GM19397 (cell line): ENCODE results near the gene CAMK2N2.

Source experiments
- ATAC-seq: cut with Tn5 transposase; IDR thresholded peaks from one replicate; pipeline ENCODE4 v1.9.1; 2021; ENCODE audit warnings: mild to moderate bottlenecking, moderate library complexity; ENCODE audit not compliant: unreplicated experiment

Gene CAMK2N2

GRCh38 chr3:184261270-184261853 is at the start of gene CAMK2N2:
CAMK2N2 (minus strand) TSS chr3:184261553; CDS start chr3:184261285, 268 bp downstream.
- peak; percentile 48 for ATAC-seq

GRCh38 chr3:184308744-184309143 is 47.4 kb upstream of the CAMK2N2 start:
- ATAC-seq: no peak

GRCh38 chr3:184307915-184308314 is 46.6 kb upstream of the CAMK2N2 start:
- ATAC-seq: no peak

DNA sequence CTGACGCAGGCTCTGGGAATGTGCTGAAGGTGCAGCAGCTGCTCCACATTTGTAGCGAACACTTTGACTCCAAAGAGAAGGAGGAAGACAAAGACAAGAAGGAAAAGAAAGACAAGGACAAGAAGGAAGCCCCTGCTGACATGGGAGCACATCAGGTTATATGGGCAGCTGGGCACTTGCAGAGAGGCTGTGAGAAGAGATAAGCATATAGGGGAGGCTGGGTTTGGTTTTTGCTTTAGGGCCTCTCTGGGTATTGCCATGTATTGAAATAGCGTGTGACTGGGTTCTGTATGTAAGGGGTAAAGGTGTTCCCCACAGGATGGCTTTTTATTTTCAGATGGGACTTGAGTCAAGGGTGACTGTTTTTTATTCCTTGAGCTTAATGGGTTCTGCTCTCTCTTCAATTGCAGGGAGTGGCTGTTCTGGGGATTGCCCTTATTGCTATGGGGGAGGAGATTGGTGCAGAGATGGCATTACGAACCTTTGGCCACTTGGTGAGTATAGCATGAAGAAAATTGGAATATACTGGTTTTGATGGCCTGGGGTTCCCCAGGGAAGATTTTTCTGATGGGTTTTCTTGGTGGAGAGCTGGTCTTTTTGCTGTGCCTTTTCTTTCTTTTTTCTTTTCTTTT is 45.1 kb upstream of the CAMK2N2 start:
- no peak for ATAC-seq

DNA sequence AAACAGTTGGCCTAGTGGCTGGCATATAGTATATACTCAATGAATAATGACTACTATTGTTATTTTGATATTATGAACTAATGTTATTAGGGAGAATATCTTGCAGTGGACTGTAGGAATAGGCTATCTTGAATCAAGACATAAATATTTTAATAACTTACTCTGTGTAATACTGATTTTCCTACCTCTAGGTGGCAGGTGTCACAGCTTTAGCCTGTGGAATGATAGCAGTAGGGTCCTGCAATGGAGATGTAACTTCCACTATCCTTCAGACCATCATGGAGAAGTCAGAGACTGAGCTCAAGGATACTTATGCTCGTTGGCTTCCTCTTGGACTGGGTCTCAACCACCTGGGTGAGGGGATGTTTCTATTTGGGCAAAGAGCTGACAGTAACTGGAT is 44.2 kb upstream of the CAMK2N2 start:
- no peak for ATAC-seq

DNA sequence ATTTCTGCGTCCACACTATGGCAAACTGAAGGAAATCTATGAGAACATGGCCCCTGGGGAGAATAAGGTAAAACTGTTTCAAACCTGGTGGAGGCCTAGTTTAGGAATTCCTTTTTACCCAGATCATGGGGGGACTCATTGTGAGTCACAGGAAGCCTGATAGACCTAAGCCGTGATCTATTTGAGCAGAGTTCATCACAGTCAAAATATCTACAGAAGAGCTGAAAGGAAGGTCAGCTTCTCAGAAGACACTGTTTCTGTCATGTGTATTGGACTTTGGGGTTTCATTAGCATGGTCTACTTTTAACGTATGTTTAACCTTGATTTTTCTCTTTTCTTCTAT is 39.0 kb upstream of the CAMK2N2 start:
- ATAC-seq: no peak

- ATAC-seq: no peak
Observed at GRCh38 chr3:184299488-184300377, 38.4 kb upstream of the CAMK2N2 start.

DNA sequence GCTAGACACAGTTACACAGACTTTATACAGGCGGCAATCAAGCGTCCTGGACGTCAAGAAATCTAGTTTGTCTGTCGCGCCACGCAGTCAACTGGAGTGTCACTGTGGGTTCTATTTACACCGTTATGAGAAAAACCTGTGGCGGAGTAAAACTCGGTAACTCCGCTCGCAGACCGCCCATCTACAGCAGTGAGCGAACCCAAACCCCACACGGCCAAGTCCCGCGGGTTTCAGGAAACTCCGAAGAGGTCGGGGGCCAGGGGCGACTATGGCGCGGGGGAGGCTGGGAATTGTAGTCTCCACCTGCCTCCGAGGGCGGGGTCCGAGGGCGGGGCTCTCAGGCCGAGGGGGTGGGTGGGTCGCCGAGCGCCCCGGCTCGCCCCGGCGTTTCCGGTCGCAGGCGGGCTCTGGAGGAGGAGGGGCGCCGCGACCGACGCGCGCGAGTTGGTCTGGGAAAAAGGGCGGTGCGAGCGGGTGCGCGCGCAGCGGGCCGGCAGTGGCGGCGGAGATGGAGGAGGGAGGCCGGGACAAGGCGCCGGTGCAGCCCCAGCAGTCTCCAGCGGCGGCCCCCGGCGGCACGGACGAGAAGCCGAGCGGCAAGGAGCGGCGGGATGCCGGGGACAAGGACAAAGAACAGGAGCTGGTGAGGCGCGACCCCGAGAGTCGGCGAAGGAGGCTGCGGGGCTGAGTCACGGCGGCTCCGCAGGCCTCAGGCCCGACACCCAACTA is 37.6 kb upstream of the CAMK2N2 start, which contains the start of gene PSMD2:
Gene PSMD2, plus strand, starts transcription at position 483 of the 729 bp plus-strand sequence. Its CDS starts 26 bp downstream, at position 509.
- ATAC-seq: peak; percentile 96

- no peak for ATAC-seq
Observed at GRCh38 chr3:184296616-184297015, 35.3 kb upstream of the CAMK2N2 start.

GRCh38 chr3:184295771-184296170 is 34.4 kb upstream of the CAMK2N2 start:
- ATAC-seq: no peak

DNA sequence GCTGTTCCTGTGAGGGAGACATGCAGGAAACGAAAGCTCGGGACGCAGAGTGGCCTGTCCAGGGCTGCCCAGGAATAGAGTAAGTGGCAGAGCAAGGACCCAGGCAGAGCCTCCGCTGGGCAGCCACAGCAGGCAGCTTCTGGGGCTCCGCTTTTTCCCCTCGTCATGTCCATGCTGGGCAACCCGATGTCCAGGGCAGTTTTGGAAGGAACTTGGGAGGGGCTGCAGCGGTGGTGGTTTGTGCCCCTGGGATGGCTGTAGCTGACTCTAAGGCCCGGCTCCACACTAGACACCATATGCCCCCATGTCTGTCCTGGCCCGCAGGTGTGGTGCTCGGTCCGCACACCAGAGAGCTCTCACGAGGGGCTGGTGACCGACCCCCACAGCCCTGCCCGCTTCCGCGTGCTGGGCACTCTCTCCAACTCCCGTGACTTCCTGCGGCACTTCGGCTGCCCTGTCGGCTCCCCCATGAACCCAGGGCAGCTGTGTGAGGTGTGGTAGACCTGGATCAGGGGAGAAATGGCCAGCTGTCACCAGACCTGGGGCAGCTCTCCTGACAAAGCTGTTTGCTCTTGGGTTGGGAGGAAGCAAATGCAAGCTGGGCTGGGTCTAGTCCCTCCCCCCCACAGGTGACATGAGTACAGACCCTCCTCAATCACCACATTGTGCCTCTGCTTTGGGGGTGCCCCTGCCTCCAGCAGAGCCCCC is 30.5 kb upstream of the CAMK2N2 start:
- no peak for ATAC-seq

DNA sequence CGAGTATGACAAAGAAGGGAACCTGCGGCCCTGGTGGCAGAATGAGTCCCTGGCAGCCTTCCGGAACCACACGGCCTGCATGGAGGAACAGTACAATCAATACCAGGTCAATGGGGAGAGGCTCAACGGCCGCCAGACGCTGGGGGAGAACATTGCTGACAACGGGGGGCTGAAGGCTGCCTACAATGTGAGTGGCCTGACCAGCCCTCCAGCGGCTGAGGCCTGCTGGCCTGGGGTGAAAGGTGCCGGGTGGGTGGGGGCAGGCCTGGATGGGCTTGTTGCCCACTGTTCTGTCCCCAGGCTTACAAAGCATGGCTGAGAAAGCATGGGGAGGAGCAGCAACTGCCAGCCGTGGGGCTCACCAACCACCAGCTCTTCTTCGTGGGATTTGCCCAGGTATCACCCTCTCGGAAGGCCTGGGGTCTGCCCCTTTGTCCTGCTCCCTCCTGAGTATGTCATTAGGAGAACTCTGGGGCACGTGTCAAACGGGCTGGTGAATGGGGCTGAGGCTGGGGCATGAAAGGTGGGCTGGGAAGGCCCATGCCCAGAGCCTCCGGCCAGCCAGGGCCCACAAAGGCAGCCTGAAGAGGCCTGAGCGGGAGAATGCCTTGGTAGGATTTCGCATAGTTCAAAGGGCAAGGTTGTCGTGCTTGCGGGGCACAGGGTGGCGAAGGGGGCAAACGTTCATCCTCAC is 29.8 kb upstream of the CAMK2N2 start:
- ATAC-seq: no peak

DNA sequence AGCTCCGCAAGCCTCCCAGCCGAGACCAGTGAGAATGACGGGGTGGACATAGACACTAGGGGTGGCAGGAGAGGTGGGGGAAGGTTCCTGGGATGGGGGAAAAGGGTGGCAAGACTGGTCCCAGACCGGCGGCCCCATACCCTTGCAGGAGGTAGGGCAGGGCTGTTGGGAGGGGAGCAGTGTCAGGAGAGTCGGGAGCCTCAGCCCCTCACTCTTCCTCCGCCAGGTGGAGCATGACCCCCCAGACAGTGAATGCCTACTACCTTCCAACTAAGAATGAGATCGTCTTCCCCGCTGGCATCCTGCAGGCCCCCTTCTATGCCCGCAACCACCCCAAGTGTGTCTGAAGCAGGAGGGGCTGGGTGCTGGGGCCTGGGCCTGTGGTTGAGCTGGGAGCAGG is 29.0 kb upstream of the CAMK2N2 start:
- no peak for ATAC-seq

DNA sequence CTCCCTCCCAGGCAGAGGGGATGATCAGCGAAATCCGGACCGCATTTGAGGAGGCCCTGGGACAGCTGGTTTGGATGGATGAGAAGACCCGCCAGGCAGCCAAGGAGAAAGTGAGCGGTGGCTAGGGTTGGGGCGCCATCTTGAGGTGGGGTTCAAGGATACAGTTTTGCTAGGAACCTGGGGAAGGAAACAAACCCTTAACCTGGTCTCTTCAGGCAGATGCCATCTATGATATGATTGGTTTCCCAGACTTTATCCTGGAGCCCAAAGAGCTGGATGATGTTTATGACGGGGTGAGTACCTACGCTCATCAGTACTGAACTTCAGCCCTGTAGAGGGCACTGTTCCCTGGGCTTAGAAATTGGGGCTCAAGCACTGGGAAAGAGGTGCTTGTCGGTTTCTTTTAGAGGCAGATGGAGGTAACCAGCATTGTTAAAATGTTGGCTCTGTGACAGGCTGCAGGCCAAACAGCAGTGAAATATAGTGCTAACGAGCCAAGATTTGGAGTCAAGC is 28.1 kb upstream of the CAMK2N2 start:
- no peak for ATAC-seq

- ATAC-seq: no peak
Observed at GRCh38 chr3:184284696-184285095, 23.3 kb upstream of the CAMK2N2 start.

GRCh38 chr3:184283681-184284080 is 22.3 kb upstream of the CAMK2N2 start:
- no peak for ATAC-seq

GRCh38 chr3:184282941-184283340 is 21.6 kb upstream of the CAMK2N2 start:
- no peak for ATAC-seq

- no peak for ATAC-seq
Observed at GRCh38 chr3:184277366-184277765, 16.0 kb upstream of the CAMK2N2 start.

DNA sequence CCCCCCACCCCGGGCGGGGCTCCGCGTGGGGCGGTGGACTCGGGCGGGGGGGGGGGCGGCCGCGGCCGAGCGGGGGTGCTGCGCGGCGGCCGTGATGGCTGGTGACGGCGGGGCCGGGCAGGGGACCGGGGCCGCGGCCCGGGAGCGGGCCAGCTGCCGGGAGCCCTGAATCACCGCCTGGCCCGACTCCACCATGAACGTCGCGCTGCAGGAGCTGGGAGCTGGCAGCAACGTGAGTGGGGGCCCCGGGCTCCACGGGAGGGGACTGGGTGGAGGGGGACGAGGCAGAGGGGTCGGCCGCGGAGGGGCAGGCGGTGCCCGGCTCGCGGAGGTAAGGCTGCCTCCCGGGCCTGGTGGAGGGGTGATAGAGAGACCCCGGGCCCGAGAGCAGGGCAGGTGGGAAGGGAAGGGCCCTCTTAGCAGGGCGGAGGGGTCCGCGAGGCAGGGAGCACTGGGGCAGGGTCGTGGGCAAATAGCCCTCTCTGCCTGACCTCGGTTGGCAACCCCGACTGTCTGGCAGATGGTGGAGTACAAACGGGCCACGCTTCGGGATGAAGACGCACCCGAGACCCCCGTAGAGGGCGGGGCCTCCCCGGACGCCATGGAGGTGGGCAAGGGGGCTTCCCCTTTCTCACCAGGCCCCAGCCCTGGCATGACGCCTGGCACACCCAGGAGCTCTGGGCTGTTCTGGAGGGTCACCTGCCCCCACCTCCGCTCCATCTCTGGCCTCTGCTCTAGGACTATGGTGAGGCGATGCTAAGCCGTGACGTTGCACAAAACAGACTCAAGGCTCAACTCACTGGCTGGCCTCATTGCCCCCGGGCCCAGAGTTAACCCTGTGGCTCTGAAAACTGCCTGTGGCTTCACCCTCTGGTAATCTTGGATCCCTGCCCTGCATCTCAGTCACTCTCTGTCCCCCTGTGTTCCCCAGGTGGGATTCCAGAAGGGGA is 14.9 kb upstream of the CAMK2N2 start, which contains the start of gene ECE2:
Gene ECE2, plus strand, starts transcription at position 62 of the 950 bp plus-strand sequence. Its CDS starts 132 bp downstream, at position 194.
- no peak for ATAC-seq
